ENCODE data around the gene LRRC75B. TPM values are rescaled to one million over a fixed set of nuclear protein-coding genes. Genes with fewer than 3 reads are reported as not detected.
A peak's percentile ranks its signal among the peaks of the same experiment; 100 is the strongest.

The LRRC75B gene
- total and polyA plus RNA-seq, 2 of the 13 experiments (the other 11 are each of a cell fraction or from before 2014, with no cell fraction given), result 11.8 to 34.8 TPM

DNA sequence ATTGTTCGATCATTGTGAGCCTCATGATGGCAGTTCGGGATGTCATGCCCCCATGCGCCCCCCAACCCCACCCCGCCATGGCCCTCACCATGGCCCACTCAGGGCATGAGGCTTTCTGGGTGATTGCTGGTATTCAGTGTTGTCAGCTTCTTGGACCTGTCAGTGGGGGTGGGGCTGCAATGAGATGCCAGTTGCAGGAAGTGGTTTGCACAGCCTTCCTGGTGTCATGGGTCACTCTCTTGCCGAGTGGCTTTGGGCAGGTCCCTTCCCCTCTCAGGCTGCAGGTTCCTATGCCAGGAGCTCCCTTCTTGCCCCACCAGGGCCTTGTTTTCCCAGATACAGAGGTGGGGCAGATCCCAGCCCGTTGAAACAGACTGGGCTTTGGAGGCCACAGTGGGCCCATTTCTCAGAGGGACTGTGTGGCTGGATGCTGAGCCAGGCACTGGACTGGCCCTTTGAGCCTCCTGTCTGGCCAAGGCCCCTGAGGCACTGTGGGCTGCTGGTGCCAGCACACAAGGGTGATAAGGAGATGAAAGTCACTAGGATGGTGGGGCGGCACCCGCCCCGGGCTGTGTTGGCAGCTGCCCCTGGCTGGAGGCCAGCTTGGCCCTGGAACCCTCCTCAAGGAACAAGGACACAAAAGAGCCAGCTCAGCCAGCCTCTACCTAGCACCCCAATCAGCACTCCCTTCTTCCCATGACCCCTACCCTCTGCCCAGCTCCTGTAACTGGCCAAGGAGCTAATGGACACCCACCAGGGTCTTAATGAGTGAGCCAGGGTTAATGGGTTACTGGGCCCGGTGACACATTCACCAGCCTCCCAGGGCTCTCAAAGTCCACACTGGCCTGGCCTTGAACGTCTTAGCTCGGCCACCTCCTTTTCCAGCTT, 8.6 kb upstream of the LRRC75B start (continued):
- no peak for TF ChIP-seq SIX1 (CRISPR knock-in tag; IDR thresholded peaks at IDR 0.05; ENCODE audit: borderline replicate concordance)
- TF ChIP-seq ZFX (CRISPR knock-in tag; IDR thresholded peaks at IDR 0.05; ENCODE audit: low read depth), result peak; percentile 86
- TF ChIP-seq KDM5A (IDR thresholded peaks at IDR 0.05; ENCODE audit: borderline replicate concordance, low read length), result no peak
- peak; percentile 28; the same call in 1 of the 2 replicates for TF ChIP-seq KDM2A (CRISPR knock-in tag; IDR thresholded peaks at IDR 0.05; ENCODE audit: borderline replicate concordance, low read depth)
- TF ChIP-seq ZNF629 (CRISPR knock-in tag; conservative IDR thresholded peaks at IDR 0.05), result peak; percentile 96
- 0 out of 2 replicates have a peak, but pooled peaks have one; percentile 35 for TF ChIP-seq TGIF2 (CRISPR knock-in tag; IDR thresholded peaks at IDR 0.05)
- peak; percentile 86 for TF ChIP-seq RXRA (CRISPR knock-in tag; IDR thresholded peaks at IDR 0.05)
- peak; percentile 38; the same call in 1 of the 2 replicates for TF ChIP-seq ISL2 (CRISPR knock-in tag; IDR thresholded peaks at IDR 0.05)
- TF ChIP-seq ZNF335 (CRISPR knock-in tag; IDR thresholded peaks at IDR 0.05), result peak; percentile 21; the same call in 1 of the 2 replicates
- no peak for TF ChIP-seq FOXP1 (IDR thresholded peaks at IDR 0.05)
- no peak for TF ChIP-seq FOXP1 (CRISPR knock-in tag; IDR thresholded peaks at IDR 0.05)
- TF ChIP-seq, protein P1, sequence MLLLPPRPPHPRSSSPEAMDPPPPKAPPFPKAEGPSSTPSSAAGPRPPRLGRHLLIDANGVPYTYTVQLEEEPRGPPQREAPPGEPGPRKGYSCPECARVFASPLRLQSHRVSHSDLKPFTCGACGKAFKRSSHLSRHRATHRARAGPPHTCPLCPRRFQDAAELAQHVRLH (CRISPR knock-in tag; IDR thresholded peaks at IDR 0.05; ENCODE audit: borderline replicate concordance, low read depth), result peak; percentile 48; the same call in 1 of the 2 replicates
- TF ChIP-seq, protein P2, sequence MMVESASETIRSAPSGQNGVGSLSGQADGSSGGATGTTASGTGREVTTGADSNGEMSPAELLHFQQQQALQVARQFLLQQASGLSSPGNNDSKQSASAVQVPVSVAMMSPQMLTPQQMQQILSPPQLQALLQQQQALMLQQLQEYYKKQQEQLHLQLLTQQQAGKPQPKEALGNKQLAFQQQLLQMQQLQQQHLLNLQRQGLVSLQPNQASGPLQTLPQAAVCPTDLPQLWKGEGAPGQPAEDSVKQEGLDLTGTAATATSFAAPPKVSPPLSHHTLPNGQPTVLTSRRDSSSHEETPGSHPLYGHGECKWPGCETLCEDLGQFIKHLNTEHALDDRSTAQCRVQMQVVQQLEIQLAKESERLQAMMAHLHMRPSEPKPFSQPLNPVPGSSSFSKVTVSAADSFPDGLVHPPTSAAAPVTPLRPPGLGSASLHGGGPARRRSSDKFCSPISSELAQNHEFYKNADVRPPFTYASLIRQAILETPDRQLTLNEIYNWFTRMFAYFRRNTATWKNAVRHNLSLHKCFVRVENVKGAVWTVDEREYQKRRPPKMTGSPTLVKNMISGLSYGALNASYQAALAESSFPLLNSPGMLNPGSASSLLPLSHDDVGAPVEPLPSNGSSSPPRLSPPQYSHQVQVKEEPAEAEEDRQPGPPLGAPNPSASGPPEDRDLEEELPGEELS (CRISPR knock-in tag; IDR thresholded peaks at IDR 0.05), result peak; percentile 58; the same call in 1 of the 2 replicates
- TF ChIP-seq, protein P3, sequence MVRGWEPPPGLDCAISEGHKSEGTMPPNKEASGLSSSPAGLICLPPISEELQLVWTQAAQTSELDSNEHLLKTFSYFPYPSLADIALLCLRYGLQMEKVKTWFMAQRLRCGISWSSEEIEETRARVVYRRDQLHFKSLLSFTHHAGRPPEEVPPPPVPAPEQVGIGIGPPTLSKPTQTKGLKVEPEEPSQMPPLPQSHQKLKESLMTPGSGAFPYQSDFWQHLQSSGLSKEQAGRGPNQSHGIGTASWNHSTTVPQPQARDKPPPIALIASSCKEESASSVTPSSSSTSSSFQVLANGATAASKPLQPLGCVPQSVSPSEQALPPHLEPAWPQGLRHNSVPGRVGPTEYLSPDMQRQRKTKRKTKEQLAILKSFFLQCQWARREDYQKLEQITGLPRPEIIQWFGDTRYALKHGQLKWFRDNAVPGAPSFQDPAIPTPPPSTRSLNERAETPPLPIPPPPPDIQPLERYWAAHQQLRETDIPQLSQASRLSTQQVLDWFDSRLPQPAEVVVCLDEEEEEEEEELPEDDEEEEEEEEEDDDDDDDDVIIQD (CRISPR knock-in tag; IDR thresholded peaks at IDR 0.05; ENCODE audit: low read depth), result 0 out of 2 replicates have a peak, but pooled peaks have one; percentile 17
- no peak for TF ChIP-seq KLF16 (CRISPR knock-in tag; IDR thresholded peaks at IDR 0.05)
- 0 out of 2 replicates have a peak, but pooled peaks have one; percentile 36 for TF ChIP-seq GLI4 (CRISPR knock-in tag; IDR thresholded peaks at IDR 0.05; ENCODE audit: borderline replicate concordance)
- TF ChIP-seq FOXA3 (CRISPR knock-in tag; IDR thresholded peaks at IDR 0.05), result peak; percentile 34; the same call in 1 of the 2 replicates
- TF ChIP-seq, protein P4, sequence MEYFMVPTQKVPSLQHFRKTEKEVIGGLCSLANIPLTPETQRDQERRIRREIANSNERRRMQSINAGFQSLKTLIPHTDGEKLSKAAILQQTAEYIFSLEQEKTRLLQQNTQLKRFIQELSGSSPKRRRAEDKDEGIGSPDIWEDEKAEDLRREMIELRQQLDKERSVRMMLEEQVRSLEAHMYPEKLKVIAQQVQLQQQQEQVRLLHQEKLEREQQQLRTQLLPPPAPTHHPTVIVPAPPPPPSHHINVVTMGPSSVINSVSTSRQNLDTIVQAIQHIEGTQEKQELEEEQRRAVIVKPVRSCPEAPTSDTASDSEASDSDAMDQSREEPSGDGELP (IDR thresholded peaks at IDR 0.05; ENCODE audit: borderline replicate concordance, low read depth), result peak; percentile 37; the same call in 1 of the 2 replicates
- TF ChIP-seq NFIC (IDR thresholded peaks at IDR 0.05; ENCODE audit: low read length), result no peak
- 0 out of 2 replicates have a peak, but pooled peaks have one; percentile 31 for TF ChIP-seq ZNF274 (CRISPR knock-in tag; IDR thresholded peaks at IDR 0.05)
- TF ChIP-seq ARHGAP35 (CRISPR knock-in tag; IDR thresholded peaks at IDR 0.05; ENCODE audit: borderline replicate concordance), result no peak
- peak; percentile 25; the same call in 1 of the 2 replicates for TF ChIP-seq CHD4 (IDR thresholded peaks at IDR 0.05; ENCODE audit: borderline replicate concordance, low read length)
- TF ChIP-seq YEATS2 (CRISPR knock-in tag; IDR thresholded peaks at IDR 0.05; ENCODE audit: borderline replicate concordance), result no peak
- TF ChIP-seq ZNF296 (CRISPR knock-in tag; conservative IDR thresholded peaks at IDR 0.05), result peak; percentile 67; the same call in 1 of the 2 replicates
- 0 out of 2 replicates have a peak, but pooled peaks have one; percentile 19 for TF ChIP-seq SOX5 (CRISPR knock-in tag; IDR thresholded peaks at IDR 0.05; ENCODE audit: borderline replicate concordance)
- peak; percentile 49; the same call in 1 of the 2 replicates for TF ChIP-seq GATA4 (IDR thresholded peaks at IDR 0.05; ENCODE audit: borderline replicate concordance, low read depth)

Measured in HepG2 (cell line).